Measurements from ENCODE around the gene PSMB10.
"Not testable (repeated sequence)": the region's sequence is repeated elsewhere in the genome, so short reads cannot be mapped to it uniquely, and the experiment has no call there.

The PSMB10 gene

DNA sequence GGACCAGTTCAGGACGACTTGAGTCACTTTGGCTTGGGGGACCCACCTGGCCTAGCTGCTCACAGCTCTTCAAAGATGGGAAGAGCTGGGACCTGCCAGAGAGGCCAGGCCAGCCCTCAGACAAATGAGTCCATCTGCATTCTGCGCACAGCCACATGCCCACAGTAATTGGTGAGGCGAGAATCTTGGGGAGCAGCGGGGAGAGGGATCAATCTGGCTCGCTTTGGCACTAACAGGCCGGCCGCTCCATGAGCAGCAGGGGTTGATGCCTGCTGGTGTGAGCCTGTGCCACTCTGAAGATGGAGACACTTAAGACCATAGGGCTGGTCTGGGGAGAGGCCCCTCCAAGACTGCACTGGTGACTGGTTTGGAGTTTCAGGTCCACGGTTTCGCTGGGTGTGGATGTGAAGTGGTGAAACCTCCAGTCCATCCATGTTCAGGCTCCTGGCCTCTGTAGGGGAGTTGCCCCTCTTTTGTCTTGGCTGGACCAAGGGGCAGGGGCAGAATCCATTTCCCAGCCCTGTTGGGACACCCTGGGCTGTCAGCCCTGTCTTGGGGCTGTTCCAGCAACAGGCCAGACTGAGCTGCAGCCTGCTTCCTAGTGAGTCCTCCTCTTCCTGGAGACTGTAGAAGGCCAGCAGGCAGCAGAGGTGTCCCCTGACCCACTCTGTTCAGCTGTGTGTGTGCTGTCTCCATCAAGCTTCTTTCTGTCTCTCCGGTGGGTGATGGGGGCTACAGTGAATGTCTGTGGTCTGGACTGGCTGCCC is 12.3 kb downstream of the PSMB10 start:
- no peak for DNase-seq (ENCODE audit: low spot score)

DNA sequence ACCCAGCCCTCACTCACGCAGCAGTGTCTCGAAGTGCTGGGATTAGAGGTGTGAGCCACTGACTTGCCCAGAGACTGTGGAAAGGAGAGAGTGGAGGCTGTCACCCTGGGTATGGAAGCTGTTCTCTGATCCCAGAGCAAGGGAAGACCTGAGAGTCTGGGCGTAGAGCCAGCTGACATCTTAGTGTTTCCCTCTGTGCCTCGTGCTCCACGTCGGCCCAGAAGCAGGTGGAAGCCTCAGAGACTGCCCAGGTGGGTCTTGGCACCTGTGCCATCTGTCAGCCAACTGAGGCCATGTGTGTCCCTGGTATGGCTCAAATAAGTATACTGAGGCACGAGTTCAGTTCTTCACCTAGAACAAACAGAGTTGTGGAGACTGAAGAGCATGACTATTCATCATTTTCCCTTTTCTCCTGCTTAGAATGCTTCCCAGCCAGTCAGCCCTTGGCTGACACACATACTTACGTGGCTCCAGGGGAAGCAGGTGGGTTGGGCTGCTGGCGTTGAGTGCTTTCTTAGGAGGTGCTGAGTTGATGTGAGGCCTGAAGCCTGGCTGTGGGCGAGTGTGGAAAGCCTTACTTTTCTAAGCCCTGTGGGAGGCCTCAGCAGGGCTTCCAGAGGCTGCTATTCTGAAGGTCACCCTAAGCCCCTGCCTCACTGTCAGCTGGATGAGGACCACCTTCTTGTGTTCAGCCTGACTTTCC is 13.1 kb downstream of the PSMB10 start:
- DNase-seq (ENCODE audit: low spot score): no peak

DNA sequence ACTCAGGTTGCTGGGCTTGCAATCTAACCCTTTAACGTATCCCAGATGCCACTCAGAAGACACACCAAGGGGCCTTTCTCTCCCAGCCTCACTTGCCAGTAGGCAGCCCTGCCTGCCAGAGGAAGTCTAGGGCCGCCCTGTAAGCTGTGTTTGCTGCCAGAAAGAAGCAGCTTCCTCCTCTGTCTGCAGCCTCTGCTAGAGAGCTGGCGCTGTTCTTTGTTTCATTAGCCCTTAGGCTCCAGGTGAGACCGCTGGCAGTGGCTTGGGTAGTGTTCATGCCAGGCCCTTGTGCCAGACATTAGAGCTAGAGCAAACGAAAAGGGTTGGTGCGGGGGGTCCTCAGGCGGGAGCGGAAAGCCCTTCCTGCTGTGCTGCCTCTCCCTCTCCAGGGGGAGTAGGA is 13.9 kb downstream of the PSMB10 start:
- no peak for DNase-seq (ENCODE audit: low spot score)

DNA sequence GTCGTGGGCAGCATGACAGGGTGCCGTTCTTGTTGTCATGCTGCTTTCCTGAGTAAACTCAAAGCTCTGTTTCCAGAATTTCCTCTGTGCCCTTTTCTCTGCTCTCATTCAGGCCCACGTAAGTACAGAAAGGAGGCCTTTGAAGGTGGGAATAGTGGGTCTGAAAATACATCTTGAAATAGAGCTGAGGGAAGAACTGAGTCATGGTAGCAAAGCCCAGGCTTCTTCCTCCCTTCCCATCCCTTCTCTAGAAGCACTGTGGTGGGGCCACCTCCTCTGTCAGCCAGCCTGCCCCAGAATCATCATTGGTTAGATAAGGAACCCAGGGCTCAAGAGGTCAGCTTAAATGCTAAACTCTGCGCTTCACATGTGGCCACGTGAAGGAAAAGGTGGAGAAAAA is 14.4 kb downstream of the PSMB10 start:
- no peak for DNase-seq (ENCODE audit: low spot score)

DNA sequence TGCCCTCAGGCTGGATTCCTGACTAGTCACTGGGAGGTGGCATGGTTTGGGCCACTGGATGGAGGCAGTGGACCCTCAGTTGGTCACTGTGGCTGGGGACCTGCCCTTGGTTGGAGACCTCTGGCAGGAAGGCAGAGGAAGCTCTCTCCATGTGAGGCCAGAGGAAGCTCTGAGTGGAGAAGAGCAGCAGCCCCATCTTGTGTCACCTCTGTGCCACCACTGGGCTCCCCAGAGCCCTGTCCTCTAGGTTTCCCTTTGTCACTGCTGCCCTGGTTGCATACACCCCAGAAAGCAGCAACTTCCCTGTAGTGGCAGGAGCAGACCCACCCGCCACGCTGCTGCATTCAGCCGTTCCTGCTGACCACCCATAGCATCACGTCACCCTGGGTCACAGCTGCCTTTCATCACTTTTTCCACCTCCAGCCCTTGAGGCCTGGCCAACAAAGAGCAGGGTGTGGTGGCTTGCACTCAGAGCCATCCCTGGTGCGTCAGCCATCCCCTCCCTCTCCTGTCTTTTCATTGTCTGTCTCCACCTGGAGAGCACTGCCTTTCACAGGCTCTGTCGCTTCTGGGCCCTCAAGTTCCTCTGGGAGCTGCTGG is 16.9 kb downstream of the PSMB10 start:
- no peak for DNase-seq (ENCODE audit: low spot score)

DNA sequence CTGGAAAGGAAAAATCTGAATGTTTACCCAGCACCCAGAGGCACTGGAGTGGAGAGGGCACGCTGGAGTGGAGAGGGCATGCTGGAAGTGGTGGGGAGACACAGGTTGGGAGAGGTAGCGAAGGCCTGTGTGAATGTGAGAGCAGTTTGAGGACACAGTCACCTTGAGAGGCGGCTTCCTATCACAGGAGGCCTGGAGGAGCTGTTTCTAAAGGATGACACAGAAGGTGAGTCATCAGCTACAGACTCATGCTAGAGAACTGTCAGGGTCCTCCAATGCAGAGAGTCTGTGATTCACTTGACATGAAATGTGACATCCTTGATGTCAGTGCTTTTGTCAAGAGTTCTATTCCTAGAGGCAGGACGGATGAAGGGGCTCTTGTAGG is 18.8 kb downstream of the PSMB10 start:
- peak; percentile 92 for DNase-seq (ENCODE audit: low spot score)

DNA sequence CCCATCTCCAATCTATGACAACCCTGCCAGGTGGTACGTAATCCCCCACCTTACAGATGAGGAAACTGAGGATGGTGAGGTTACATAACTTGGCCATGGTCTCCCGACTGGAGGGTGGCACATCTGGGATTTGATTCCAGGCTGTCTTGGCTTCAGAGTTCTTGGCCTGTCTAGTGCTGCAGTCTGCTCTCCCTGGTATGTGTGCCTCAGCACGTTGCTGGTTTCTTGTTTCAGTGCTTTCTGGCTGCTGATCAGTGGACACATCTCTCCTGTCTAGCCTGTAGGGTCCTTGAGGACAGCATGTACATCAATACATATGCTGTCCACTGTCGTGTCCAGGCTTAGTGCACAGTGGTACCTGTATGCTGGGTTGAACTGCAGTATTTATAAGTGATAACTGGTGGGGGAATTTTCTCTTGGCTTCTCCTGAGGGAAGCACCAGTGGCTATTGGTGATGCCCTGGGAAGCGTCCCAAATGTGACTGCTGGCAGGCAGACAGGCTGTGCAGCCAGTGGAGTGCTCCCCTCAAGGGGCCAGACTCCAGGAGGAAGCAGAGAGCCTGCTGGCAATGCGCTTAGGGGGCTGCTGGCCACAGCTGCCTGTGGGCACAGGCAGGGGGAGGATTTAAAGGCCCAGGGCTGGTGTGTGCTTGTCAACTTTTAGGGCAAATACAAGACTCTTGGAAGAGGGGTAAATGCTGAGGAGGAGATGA is 19.4 kb downstream of the PSMB10 start:
- no peak for DNase-seq (ENCODE audit: low spot score)

DNA sequence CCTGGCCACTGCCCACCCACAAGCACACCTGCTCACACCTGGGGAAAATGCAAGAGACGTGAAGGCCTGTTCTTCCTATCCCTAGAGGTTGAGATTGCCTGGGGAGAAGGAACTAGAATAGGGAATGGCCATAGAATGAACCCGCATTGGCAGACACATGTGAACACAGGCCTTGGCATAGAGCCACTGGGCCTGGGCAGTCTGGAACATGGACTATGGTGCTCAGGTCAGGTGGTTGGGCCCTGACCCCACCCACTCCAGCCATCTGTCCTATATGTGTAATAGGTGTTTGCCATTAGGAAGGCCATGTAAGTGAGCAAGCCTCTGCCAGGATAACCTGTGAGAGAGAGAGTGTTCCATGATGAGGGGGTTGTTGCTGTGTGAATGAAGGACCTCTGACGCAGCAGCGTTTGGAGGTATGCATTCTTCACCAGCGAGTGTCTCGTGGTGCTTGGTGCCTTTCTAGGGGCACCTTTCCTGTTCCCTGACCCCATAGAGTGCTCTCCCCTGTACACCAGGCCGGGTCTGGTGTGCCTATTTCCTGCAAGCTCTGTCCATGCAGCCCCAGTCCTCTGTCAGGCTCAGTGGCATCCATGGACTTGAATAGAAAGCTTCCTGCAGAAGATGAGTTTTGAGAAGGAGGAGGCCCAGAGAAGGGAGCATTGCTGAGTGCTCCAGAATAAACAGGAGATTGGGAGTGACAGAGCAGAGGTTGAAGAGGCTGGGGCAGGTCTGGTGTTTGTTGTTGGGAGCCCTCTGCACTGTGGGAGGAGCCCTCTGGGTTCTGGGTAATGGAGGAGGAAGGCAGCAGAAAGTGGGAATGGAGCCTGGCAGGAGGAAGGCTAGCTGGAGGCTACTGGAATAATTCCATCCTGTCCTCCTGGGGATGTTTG is 20.6 kb downstream of the PSMB10 start:
- no peak for DNase-seq (ENCODE audit: low spot score)

DNA sequence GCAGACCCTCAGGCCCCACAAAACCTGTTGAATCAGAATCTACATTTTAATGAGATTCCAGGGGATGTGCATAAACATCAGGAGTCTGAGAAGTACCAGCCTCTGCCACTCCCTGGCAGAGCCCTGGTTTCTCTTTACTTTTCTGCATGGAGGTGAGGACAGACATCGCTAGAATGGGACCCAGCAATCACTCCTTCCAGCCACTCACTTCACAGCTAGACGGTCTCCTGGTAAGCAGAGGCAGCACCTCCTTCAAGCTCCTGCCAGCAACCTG is 21.2 kb downstream of the PSMB10 start:
- not testable (repeated sequence) for DNase-seq (ENCODE audit: low spot score)

DNA sequence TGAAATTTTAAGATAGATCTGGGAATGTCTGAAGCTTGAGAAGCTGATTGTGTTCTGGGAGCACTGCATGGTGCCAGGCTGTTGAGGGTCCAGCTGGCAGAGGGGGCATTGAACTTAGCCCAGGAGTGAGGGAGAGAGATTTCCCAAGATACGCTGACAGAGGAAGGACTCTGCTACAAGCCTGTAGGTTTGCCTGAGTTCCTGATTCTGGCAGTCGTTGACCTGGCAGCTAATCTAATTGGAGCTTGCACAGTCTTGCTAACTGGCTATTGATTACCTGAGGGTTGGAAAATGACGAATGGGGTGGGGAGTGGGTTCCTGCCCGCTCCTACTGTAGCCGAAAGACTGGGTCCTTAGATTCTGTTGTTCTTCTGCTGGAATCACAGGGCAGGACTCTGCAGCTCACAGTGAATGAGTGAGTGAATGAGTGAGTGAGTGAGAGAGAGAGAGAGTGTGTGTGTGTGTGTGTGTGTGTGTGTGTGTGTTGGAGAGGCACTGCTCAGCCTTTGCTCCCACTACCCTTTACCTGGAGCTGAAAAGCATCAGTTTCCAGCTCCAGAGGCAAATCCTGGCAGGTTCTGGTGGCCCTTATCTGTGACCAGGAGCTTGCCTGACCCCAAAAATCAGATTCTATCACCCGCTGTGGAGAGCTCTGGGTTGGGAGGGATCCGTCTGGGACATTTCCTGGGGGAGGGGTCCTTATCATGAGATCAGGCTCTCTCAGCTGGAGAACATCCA is 21.7 kb downstream of the PSMB10 start:
- no peak for DNase-seq (ENCODE audit: low spot score)

DNA sequence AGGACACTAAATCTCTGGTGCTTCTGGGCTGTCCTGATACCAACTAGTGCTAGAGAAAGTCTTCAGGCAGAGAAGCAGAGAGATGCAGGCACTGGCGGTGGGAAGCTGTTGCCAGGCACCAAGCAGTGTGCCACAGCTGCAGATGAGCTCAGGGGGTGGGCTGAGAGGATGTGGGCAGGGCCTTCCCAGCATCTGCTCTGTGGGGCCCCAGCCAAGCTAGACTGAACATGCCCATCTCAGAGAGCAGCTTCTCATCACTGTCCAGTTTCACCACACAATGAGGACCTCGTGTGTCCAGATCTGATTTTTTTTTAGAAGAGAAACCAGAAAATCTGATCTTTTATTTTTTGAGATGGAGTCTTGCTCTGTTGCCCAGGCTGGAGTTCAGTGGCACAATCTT is 26.5 kb downstream of the PSMB10 start:
- no peak for DNase-seq (ENCODE audit: low spot score)

DNA sequence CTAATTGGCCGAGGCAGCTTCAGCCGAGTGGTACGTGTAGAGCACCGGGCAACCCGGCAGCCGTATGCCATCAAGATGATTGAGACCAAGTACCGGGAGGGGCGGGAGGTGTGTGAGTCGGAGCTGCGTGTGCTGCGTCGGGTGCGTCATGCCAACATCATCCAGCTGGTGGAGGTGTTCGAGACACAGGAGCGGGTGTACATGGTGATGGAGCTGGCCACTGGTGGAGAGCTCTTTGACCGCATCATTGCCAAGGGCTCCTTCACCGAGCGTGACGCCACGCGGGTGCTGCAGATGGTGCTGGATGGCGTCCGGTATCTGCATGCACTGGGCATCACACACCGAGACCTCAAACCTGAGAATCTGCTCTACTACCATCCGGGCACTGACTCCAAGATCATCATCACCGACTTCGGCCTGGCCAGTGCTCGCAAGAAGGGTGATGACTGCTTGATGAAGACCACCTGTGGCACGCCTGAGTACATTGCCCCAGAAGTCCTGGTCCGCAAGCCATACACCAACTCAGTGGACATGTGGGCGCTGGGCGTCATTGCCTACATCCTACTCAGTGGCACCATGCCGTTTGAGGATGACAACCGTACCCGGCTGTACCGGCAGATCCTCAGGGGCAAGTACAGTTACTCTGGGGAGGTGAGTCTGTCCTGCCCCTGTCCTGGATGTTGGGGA is 27.5 kb downstream of the PSMB10 start:
- DNase-seq (ENCODE audit: low spot score): no peak

DNA sequence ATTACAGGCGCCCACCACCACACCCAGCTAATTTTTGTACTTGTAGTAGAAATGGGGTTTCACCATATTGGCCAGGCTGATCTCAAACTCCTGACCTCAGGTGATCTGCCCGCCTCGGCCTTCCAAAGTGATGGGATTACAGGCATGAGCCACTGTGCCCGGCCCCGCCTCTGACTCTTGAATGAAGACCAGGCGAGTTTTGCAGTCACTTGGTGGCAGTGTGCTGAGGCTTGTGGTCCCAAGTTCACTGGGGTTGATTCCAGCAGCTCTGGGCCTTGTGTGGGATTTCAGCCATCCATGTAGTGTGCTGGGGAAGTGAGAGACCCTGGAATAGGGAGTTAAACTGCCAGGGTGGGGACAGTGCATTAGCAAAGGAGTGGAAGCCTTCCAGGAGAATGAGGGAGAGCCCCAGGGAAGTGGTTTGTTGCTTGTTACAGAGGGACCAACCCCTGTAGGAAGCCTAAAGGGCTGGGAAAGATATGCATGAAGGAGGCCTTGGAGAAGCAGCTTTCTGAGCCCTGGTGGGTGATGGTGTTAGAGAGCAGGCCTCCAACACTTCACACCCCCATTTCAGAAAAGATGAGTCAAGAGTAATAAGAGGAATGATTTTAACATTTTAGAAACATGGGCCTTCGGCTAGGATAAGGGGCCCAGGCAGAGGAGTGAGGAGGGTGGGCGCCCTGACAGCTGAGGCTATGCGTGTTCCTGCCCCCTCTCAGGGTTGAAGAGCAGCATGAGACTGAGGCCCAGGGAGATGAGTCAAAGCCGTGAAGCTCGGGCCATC is 29.1 kb downstream of the PSMB10 start:
- DNase-seq (ENCODE audit: low spot score): no peak

DNA sequence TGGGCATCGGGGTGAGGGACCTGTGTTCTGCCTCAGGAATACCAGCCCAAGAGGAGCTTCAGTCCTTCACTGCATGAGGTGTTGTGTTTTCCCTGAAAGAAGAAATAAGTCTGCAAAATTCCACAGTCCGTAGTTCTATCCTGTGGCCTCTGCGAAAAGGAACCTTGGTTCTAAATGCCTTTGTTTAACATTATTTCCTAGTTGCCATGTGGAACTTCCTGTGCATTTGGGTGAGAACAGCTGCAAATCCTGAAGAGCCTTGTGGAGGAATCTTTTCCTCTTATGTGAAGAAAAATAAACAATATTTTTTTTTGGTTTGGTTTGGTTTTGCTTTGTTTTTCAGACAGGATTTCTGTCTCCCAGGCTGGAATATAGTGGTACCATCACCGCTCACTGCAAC is 33.8 kb downstream of the PSMB10 start:
- no peak for DNase-seq (ENCODE audit: low spot score)

DNA sequence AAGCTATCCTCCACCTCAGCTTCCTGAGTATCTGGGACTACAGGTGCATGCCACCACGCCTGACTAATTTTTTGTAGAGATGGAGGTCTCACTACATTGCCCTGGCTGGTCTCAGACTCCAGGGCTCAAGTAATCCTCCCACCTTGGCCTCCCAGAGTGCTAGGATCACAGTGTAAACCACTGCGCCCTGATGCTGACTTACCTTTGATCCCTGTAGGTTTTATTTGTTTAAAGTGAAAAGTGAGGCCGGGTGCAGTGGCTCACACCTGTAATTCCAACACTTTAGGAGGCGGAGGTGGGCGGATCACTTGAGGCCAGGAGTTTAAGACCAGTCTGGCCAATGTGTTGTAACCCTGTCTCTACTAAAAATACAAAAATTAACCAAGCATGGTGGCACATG is 34.9 kb downstream of the PSMB10 start:
- no peak for DNase-seq (ENCODE audit: low spot score)

DNA sequence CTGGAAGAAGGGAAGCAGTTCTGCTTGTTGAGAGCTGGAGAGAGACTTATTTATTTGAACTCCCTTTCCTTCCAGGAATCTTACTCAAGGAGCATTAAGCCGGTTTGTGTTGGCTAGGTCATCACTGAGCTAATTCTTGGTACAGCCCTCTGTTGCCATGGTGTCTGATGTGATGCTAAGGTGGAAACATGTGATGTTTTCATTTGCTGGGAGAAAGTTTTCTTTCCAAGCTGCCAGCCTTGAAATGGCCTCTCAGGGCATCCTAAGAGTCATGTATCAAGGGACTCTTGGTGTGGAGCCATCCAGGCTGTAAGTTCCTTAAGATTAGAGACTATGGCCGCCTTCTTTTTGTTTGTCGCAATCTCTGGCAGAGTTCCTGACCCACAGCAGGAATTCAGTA is 39.4 kb downstream of the PSMB10 start:
- DNase-seq (ENCODE audit: low spot score): no peak

DNA sequence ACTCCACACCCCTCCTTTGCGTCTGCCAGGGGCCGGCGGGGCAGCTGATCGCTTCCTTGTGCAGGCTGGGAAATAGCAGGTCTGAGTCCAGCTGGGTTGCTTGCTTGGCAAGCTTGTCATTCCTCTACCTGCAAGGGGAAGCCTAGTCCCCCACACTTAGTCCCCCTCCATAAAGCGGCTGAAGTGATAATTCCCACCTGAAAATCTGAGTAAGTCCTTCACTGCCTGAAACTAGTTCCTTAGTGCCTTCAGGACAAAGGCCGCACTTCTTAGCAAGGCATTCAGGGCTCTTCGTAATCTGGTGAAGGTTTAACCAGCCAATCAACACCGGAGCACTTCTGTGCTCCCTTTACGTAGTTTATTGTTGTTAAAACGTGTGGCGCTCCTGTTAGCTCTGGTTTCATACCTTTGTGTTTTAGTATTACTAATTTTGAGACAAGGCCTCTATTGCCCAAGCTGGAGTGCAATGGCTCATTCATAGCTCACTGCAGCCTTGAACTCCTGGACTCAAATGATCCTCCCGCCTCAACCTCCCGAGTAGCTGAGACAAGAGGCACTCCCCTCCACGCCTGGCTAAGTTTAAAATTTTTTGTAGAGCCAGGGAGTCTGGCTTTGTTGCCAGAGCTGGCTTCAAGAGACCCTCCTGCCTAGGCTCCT is 42.8 kb downstream of the PSMB10 start:
- peak; percentile 41 for DNase-seq (ENCODE audit: low spot score)

DNA sequence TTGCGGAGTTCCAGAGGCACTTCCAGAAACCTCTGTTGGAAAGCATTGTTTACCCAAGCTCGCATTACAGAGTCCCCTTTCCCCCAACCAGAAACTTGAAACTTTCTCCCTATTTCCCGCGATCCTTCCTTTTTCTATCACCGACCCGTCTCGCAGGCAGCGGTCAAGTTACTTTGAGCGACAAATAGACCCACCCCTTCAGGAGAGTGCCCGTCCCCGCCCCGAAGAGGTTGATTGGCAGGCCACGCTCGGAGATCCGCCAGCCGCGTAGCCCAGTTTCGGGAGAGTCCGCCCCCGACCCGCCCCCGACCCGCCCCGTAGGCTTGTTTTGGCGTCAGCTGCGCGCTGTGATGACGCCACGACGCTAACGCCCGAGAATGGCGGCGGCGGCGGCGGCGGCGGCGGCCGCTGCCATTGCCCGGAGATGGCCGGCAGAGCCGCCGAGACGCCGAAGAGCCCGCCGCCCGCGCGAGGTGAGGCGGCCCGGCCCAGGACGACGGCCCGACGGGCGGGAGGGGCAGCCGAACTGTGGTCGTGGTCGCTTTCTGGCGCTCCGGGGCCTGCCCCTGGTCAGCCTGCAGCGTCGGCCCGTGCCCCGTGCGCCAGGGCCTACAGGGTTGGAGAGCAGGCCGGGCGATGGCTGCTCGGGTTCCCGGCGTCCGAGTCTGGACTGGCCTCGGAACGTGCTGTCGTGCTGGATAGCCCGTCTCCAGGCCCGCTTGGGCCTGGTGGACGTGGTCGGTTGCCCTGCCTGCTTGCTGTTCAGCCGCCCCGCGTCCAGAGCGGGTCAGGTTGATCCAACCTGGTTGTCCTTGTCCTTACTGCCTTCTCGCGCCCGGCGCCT is 43.5 kb downstream of the PSMB10 start, which contains the start of gene PSKH1:
Gene PSKH1, plus strand, starts transcription at position 356 of the 844 bp plus-strand sequence. CDS start 15,496 bp downstream, outside the sequence.
- DNase-seq (ENCODE audit: low spot score): peak; percentile 94

Measured in kidney tubule cell (primary cell).